Erythroblast (primary cell): Measurements from ENCODE around the gene HOXA3.

Source experiments
- GATA1 ChIP-seq: IDR thresholded peaks from 2 replicates; pipeline ENCODE4 v1.6.1; 2011; ENCODE audit warnings: low read depth, mild to moderate bottlenecking, control low read depth, low read length, moderate library complexity
- POLR2A ChIP-seq: IDR thresholded peaks from 2 replicates; pipeline ENCODE4 v1.6.1; 2011; ENCODE audit warnings: mild to moderate bottlenecking, low read length

DNA sequence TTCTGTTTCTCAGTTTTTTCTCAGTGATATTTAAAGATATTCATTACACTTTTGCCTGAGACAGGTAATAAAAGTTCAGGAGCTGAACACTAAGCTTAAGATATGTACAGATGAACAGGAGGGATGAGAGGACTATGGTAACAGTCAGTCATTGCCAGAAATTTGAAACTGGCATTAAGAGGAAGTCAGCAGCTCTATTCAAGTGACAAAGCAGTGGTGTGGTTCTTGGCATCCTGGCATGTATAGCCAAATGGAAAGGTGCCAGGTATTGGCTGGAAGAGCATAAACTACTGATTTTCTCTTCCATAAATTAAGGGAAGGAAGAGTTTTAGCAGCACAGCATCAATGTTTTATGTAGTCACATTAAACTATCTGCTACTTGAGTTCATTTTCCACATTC is 79.3 kb downstream of the HOXA3 start:
- TF ChIP-seq POLR2A (no peak), GATA1 (no peak)
